IPS-18a (cell line): ENCODE measurements around the gene ITIH6.

Experiments used
- H3K27ac ChIP-seq: one replicate; pipeline ENCODE4 v1.5.1; 2013; ENCODE audit warnings: low read length
- H3K27me3 ChIP-seq: one replicate; pipeline ENCODE4 v1.6.1; 2013; ENCODE audit warnings: mild to moderate bottlenecking, low read length; ENCODE audit not compliant: control insufficient read depth, insufficient read depth
- H3K36me3 ChIP-seq: one replicate; pipeline ENCODE4 v1.6.1; 2013; ENCODE audit warnings: low read depth, low read length; ENCODE audit not compliant: control insufficient read depth
- H3K4me1 ChIP-seq: one replicate; pipeline ENCODE4 v1.6.1; 2013; ENCODE audit warnings: low read depth, low read length; ENCODE audit not compliant: control insufficient read depth
- H3K4me3 ChIP-seq: one replicate; pipeline ENCODE4 v1.5.1; 2013; ENCODE audit warnings: low read length
- H3K9ac ChIP-seq: one replicate; pipeline ENCODE4 v1.6.1; 2013; ENCODE audit warnings: mild to moderate bottlenecking, low read length, moderate library complexity
- H3K9me3 ChIP-seq: one replicate; pipeline ENCODE4 v1.6.1; 2013; ENCODE audit warnings: low read depth, low read length; ENCODE audit not compliant: control insufficient read depth

The ITIH6 gene

DNA sequence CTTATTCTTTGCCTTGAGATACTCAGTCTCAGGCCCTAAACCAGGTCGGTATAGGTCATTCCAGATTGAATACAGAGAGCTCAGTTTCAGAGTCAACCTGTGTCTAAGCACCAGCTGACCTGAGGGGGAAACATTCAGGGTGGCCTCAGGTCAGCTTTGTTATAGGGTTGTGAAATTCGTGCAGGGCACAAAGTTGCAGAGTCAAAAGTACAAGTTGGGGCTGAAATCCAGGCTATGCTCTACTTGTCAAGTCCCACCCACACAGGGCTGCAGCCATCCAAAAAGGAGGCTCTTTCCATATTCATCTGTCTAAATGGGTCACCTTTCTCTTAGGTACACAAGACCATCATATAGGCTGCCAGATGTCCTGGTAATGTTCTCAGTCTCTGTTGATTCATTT lies 89.7 kb downstream of the ITIH6 start:
- no peaks in the 10 kb centered on the region for H3K4me1 ChIP-seq
- H3K27ac ChIP-seq: no peak overlapping the region
- no peaks in the 10 kb centered on the region for H3K27me3 ChIP-seq
- peaks cover 28% of the 10 kb centered on the region for H3K9me3 ChIP-seq
- no peak overlapping the region for H3K4me3 ChIP-seq
- no peak overlapping the region for H3K9ac ChIP-seq
- no peaks in the 10 kb centered on the region for H3K36me3 ChIP-seq
